Lower leg skin (tissue), 4 donors: ENCODE results near the gene ANKAR. TPM values are rescaled to one million over a fixed set of nuclear protein-coding genes. Genes with fewer than 3 reads are reported as not detected.
A peak's percentile ranks its signal among the peaks of the same experiment; 100 is the strongest.
"Not testable (repeated sequence)": the region's sequence is repeated elsewhere in the genome, so short reads cannot be mapped to it uniquely, and the experiment has no call there.

Experiments
- DNase-seq, 2 donors: peaks; one replicate each; pipeline ENCODE4 v3.0.0-alpha.2; 2019; ENCODE audit warnings: low spot score in 2 of 2
- H3K4me3 ChIP-seq: fragments of 200-600 bp; sonication (generic); 2 replicates; pipeline ENCODE4 v1.5.1; 2017; ENCODE audit warnings: mild to moderate bottlenecking, low read depth; ENCODE audit not compliant: poor library complexity, severe bottlenecking
- POLR2A ChIP-seq, 2 donors: fragments of 450-650 bp; IDR thresholded peaks; one replicate each; pipeline ENCODE4 v1.6.1; 2016 to 2017; ENCODE audit warnings: antibody characterized with exemption in 2 of 2, mild to moderate bottlenecking in 1 of 2, moderate library complexity in 1 of 2
- WGBS, 2 donors: methylation state at CpG; one replicate each; pipeline ENCODE4 v1.1.5; 2018; 5-methylcytosine and 5-hydroxymethylcytosine counted together
- intact Hi-C: fragments of 100-400 bp; cut with DNase I; formaldehyde crosslinking; loops from one replicate; pipeline ENCODE4 v1.15.0; 2023; ENCODE audit warnings: low total_unique reads
- total RNA-seq, 4 donors: library from RNA; depleted of rRNA; stranded (reverse); fragments of >200 nt; gene quantifications; one replicate each; pipeline ENCODE4 v1.1.0, GENCODE V29; 2016
- TF ChIP-seq, protein P1 (sequence below), 3 donors: fragments of 450-650 bp; IDR thresholded peaks; one replicate each; pipeline ENCODE4 v1.5.1; 2016; ENCODE audit warnings: antibody characterized with exemption in 3 of 3, mild to moderate bottlenecking in 3 of 3, moderate library complexity in 2 of 3

Gene ANKAR
- total RNA-seq, 4 donors from 2014 or later = 0.42 to 5.4 (median 3.4) TPM

DNA sequence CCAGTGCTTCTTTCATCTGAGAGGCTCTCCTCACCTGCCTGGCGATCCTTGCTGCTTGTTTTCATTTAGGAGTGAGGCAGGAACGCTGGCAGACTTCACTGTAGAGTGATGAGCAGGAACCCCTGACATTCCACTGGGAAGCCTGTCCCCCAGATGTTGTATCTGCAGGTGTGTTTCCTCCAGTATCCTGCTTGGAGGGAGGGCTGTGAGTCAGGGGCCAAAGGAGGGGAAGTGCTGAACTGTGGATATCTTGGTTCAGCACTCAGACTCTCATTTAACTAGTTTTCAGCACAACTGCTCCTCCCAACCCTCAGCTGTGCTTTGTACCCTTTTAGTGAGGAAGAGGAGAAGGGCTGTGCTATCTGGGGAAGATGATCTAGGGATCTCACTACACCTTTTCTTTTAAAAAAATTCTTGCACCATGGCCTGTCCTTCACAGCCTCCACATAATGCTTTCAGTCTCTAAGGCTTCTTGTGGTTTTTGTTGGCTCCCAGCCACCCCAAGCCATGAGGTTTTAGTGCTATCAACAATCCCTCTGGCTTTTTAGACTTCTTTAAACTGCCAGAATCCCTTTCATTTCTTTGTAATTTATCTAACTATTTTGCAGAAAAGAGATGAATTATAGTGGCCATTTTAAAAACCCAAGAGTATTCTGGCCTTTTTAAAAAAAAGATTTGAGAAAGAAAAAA, 11.2 kb downstream of the ANKAR start:
- DNase-seq = no peak
- whole genome bisulfite sequencing, 2 donors = 71% methylated on average over 2 of the region's 2 CpGs
- H3K4me3 ChIP-seq = no peak overlapping the region
- no peak for TF ChIP-seq POLR2A (IDR thresholded peaks at IDR 0.05)
- TF ChIP-seq, protein P1, sequence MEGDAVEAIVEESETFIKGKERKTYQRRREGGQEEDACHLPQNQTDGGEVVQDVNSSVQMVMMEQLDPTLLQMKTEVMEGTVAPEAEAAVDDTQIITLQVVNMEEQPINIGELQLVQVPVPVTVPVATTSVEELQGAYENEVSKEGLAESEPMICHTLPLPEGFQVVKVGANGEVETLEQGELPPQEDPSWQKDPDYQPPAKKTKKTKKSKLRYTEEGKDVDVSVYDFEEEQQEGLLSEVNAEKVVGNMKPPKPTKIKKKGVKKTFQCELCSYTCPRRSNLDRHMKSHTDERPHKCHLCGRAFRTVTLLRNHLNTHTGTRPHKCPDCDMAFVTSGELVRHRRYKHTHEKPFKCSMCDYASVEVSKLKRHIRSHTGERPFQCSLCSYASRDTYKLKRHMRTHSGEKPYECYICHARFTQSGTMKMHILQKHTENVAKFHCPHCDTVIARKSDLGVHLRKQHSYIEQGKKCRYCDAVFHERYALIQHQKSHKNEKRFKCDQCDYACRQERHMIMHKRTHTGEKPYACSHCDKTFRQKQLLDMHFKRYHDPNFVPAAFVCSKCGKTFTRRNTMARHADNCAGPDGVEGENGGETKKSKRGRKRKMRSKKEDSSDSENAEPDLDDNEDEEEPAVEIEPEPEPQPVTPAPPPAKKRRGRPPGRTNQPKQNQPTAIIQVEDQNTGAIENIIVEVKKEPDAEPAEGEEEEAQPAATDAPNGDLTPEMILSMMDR (IDR thresholded peaks at IDR 0.05) = no peak
- intact Hi-C loops = no loop called here

DNA sequence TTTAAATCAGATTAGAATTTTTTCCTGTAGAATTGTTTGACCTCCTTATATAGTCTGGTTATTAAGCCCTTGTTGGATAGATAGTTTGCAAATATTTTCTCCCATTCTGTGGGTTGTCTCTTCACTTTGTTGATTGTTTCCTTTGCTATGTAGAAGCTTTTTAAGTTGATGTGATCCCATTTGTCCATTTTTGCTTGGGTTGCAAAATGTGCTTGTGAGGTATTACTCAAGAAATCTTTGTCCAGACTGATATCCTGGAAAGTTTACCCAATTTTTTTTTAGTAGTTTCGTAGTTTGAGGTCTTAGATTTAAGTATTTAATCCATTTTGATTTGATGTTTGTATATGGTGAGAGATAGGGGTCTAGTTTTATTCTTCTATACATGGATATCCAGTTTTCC, 13.3 kb downstream of the ANKAR start:
- H3K4me3 ChIP-seq, DNase-seq, intact Hi-C loops: not testable (repeated sequence)
- WGBS, 2 donors = 92 to 96% methylated on average over 1 of the region's 1 CpG

DNA sequence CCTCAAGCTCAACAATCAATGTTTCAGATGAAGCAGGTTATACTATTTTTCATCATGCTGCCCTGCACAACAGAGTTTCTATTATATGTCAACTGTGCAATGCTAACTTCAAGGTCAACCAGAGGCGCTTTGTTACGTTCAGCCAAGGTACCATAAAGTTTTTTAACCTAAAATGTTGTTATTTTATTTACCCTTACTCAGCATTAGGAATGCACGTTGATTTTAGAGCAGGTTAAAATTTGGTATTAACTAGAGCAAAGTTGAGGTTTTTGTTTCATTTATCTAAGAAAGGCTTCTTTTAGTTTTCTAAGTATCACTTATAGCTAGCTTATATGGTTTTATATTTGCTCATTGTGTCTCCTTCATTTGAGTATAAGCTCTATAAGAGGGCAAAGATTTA, 21.8 kb downstream of the ANKAR start:
- intact Hi-C loops = loop anchor here (2.0 kb wide), 1 partner anchor 37 kb away; no protein-coding TSS in a partner anchor
- WGBS, 2 donors = 89 to 92% methylated on average over 3 of the region's 3 CpGs
- H3K4me3 ChIP-seq = no peak overlapping the region
- TF ChIP-seq POLR2A (IDR thresholded peaks at IDR 0.05) = no peak
- DNase-seq = no peak

DNA sequence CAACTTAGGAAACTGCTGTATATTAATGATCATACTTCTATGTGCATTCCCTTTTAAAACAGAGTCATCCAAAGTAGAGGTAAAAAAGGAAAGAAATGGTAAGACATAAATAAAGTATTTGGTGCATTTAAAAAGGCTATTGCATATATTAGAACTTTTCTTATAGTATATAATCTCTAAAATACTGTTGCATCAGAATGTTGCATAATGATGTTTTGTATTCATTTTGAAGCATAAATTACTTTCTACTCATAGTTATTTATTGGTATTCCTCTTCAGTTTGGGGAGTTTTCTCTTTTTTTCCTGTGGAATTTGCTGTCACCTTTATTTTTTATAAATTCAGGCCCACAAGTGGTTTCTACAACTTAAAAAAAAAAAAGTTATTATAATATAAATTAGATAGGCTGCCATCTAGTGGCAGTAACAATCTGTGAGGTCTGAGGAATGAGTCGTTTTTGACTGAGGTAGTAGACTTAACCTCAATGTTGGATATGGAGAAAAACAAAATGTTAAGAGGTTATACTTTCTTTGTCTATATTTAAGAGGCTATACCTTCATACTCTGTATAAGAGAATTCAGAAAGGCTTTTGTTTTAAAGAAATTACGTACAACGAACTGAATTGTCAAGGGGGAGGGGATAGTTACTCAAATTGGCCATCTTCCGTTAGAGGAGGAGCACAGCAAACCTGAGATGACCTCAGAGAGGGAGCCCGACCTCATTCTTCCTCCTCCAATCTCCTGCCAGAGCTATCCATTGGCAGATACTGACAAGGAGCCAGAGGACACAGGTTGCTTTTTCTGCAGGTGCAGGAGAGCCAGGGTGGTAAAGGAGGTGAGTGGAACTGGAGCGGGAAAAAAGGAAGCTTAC, 23.8 kb downstream of the ANKAR start:
- H3K4me3 ChIP-seq = no peak overlapping the region
- intact Hi-C loops = no loop called here
- TF ChIP-seq, protein P1 (IDR thresholded peaks at IDR 0.05) = no peak
- no peak for TF ChIP-seq POLR2A (IDR thresholded peaks at IDR 0.05)
- peak in 1 of 2 donors; percentile 33 for DNase-seq
- WGBS, 2 donors = 34 to 37% methylated on average over 6 of the region's 6 CpGs

DNA sequence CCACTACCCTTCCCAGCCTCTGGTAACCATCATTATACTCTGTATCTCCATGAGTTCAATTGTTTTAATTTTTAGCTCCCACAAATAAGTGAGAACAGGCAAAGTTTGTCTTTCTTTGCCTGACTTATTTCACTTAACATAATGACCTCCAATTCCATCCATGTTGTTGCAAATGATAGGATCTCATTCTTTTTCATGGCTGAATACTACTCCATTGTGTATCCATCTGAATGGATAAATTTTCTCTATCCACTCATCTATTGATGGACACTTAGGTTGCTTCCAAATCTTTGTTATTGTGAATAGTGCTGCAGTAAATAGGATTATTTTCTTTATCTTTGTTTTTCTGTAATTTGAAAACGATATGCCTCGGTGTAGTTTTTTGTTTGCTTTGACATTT, 26.2 kb downstream of the ANKAR start:
- intact Hi-C loops = no loop called here
- no peak for DNase-seq
- WGBS, 2 donors = 49 to 50% methylated on average over 2 of the region's 2 CpGs
- TF ChIP-seq, protein P1 (IDR thresholded peaks at IDR 0.05) = no peak
- TF ChIP-seq POLR2A (IDR thresholded peaks at IDR 0.05) = no peak
- no peak overlapping the region for H3K4me3 ChIP-seq

DNA sequence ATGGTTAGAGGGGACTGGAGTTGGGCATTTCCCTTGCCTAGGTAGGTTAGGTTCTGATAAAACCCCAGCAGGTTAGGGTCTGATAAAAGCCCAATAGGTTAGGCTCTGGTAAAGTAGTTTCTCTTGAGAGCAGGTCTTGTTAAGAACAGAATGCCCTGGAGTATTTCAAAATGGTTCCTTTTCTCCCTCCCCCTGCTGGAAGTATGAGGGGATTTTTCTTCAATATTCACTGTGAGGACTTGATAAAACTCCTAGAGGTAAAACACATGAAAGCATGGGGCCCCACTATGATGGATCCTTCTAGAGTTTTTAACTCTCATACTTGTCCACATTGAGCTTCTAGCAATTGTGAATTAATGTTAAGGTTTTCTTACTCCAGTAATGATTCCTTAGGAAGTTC, 27.6 kb downstream of the ANKAR start:
- DNase-seq = no peak
- TF ChIP-seq, protein P1 (IDR thresholded peaks at IDR 0.05) = no peak
- TF ChIP-seq POLR2A (IDR thresholded peaks at IDR 0.05) = no peak
- intact Hi-C loops = no loop called here
- H3K4me3 ChIP-seq = no peak overlapping the region
